CD14-positive monocyte (primary cell): Measurements from ENCODE around the gene GALNT17. TPM values are rescaled to one million over a fixed set of nuclear protein-coding genes. Genes with fewer than 3 reads are reported as not detected.

Experiments used
- DNase-seq, 3 donors: peaks; one replicate each; pipeline ENCODE4 v3.0.0-alpha.2; 2011 to 2022
- H2AFZ ChIP-seq: 2 replicates; pipeline ENCODE4 v1.6.0; 2012; ENCODE audit warnings: mild to moderate bottlenecking, low read depth, low read length, inconsistent platforms; ENCODE audit not compliant: insufficient read depth, poor library complexity, severe bottlenecking
- H3K27ac ChIP-seq, 2 donors: 1 replicate in 1 of 2; 2 replicates in 1 of 2; pipeline ENCODE4 v1.5.1; 2012 to 2013; ENCODE audit warnings: low read length in 2 of 2, control low read depth in 1 of 2, inconsistent platforms in 1 of 2, low read depth in 1 of 2, mild to moderate bottlenecking in 1 of 2
- H3K27me3 ChIP-seq, 2 donors: one replicate each; pipeline versions ENCODE4 v1.6.0 to v1.6.1; 2011 to 2013; ENCODE audit warnings: low read length in 2 of 2; ENCODE audit not compliant: control insufficient read depth in 2 of 2, insufficient read depth in 2 of 2
- H3K36me3 ChIP-seq, 2 donors: replicated peaks in 1 of 2; 1 replicate in 1 of 2; 2 replicates in 1 of 2; pipeline versions ENCODE4 v1.5.1 to v1.6.1; 2012 to 2013; ENCODE audit warnings: low read length in 2 of 2, control low read depth in 1 of 2, inconsistent platforms in 1 of 2, mild to moderate bottlenecking in 1 of 2; ENCODE audit not compliant: insufficient read depth in 2 of 2, control insufficient read depth in 1 of 2
- H3K4me1 ChIP-seq, 2 donors: 1 replicate in 1 of 2; 2 replicates in 1 of 2; pipeline versions ENCODE4 v1.5.1 to v1.6.1; 2012 to 2013; ENCODE audit warnings: low read length in 2 of 2, control low read depth in 1 of 2, inconsistent platforms in 1 of 2, mild to moderate bottlenecking in 1 of 2, moderate library complexity in 1 of 2; ENCODE audit not compliant: insufficient read depth in 2 of 2, control insufficient read depth in 1 of 2
- H3K4me2 ChIP-seq: replicated peaks from 2 replicates; pipeline ENCODE3; 2012; ENCODE audit warnings: low read length, moderate library complexity, mild to moderate bottlenecking; ENCODE audit not compliant: poor library complexity, severe bottlenecking; ENCODE audit errors: extremely low read depth
- H3K4me3 ChIP-seq, 3 experiments: fragments of 200-600 bp in 1 of 3; sonication (generic) in 1 of 3; replicated peaks in 1 of 3; 1 replicate in 2 of 3; 2 replicates in 1 of 3; pipeline ENCODE4 v1.5.1; 2011 to 2013; ENCODE audit warnings: low read length in 3 of 3, mild to moderate bottlenecking in 3 of 3, control low read depth in 2 of 3, low read depth in 2 of 3, inconsistent platforms in 1 of 3, moderate library complexity in 1 of 3
- H3K79me2 ChIP-seq: 2 replicates; pipeline ENCODE4 v1.6.0; 2012; ENCODE audit warnings: mild to moderate bottlenecking, control low read depth, inconsistent platforms, low read length, moderate library complexity; ENCODE audit not compliant: insufficient read depth
- H3K9ac ChIP-seq: 2 replicates; pipeline ENCODE4 v1.6.0; 2017; ENCODE audit warnings: low read length, mild to moderate bottlenecking; ENCODE audit not compliant: insufficient read depth, poor library complexity, severe bottlenecking
- H3K9me3 ChIP-seq, 2 donors: replicated peaks in 1 of 2; 1 replicate in 1 of 2; 2 replicates in 1 of 2; pipeline versions ENCODE4 v1.5.1 to v1.6.1; 2012 to 2013; ENCODE audit warnings: low read length in 2 of 2, control low read depth in 1 of 2; ENCODE audit not compliant: control insufficient read depth in 1 of 2, insufficient read depth in 1 of 2
- H4K20me1 ChIP-seq: 2 replicates; pipeline ENCODE4 v1.6.0; 2012; ENCODE audit warnings: mild to moderate bottlenecking, low read length, control low read depth, moderate library complexity; ENCODE audit not compliant: insufficient read depth
- H3K27ac Mint-ChIP-seq, 7 donors: one replicate each; pipeline ENCODE4 v1.8.0; 2020; ENCODE audit warnings: mild to moderate bottlenecking in 7 of 7, mixed read lengths in 7 of 7, moderate library complexity in 6 of 7, inconsistent platforms in 2 of 7
- H3K27me3 Mint-ChIP-seq, 3 donors: one replicate each; pipeline ENCODE4 v1.8.0; 2021 to 2022; ENCODE audit warnings: low read depth in 3 of 3, mild to moderate bottlenecking in 3 of 3, mixed read lengths in 3 of 3, moderate library complexity in 3 of 3, inconsistent platforms in 1 of 3
- H3K36me3 Mint-ChIP-seq, 2 donors: one replicate each; pipeline ENCODE4 v1.8.0; 2020; ENCODE audit warnings: mixed read lengths in 2 of 2, inconsistent platforms in 1 of 2, mild to moderate bottlenecking in 1 of 2
- H3K4me1 Mint-ChIP-seq: one replicate; pipeline ENCODE4 v1.8.0; 2020; ENCODE audit warnings: mild to moderate bottlenecking, mixed read lengths
- H3K4me3 Mint-ChIP-seq, 2 donors: one replicate each; pipeline ENCODE4 v1.8.0; 2020; ENCODE audit warnings: mild to moderate bottlenecking in 2 of 2, mixed read lengths in 2 of 2, moderate library complexity in 1 of 2
- H3K9me3 Mint-ChIP-seq, 7 donors: one replicate each; pipeline ENCODE4 v1.8.0; 2020 to 2022; ENCODE audit warnings: mixed read lengths in 7 of 7, mild to moderate bottlenecking in 6 of 7, moderate library complexity in 6 of 7, inconsistent platforms in 2 of 7
- CTCF ChIP-seq: fragments of 200-600 bp; IDR thresholded peaks from one replicate; pipeline ENCODE4 v1.8.0; 2022; ENCODE audit warnings: antibody characterized with exemption, mild to moderate bottlenecking
- WGBS: methylation state at CpG from one replicate; pipeline ENCODE4 v1.1.5; 2013; ENCODE audit warnings: missing lambda C conversion rate; ENCODE audit not compliant: insufficient coverage; 5-methylcytosine and 5-hydroxymethylcytosine counted together
- intact Hi-C, 2 donors: fragments of 100-400 bp; cut with micrococcal nuclease; formaldehyde crosslinking; loops; one replicate each; pipeline versions ENCODE4 v1.15.0 to v1.15.1; 2023
- polyA plus RNA-seq, 3 donors: library from polyadenylated mRNA; depleted of rRNA in 1 of 3; unstranded in 2 of 3; stranded (reverse) in 1 of 3; fragments of 300-500 nt in 2 of 3; fragments of >200 nt in 1 of 3; fragmentation: Illumina TruSeq in 2 of 3; gene quantifications; 1 replicate in 2 of 3; 2 replicates in 1 of 3; pipeline ENCODE4 v1.2.3, GENCODE V29; 2012 to 2021

GALNT17 gene
- polyA plus RNA-seq, 3 donors, result not detected

GRCh38 chr7:71135116-71135515, 3.2 kb downstream of the GALNT17 start:
- Mint-ChIP-seq H3K4me1 (no peaks in the 10 kb centered on the region), H3K27me3 (peaks cover 25 to 36% (median 35%) of the 10 kb centered on the region in 3 donors), H3K9me3 (peaks cover 1 to 16% (median 10%) of the 10 kb centered on the region in 7 donors), H3K4me3 (no peak overlapping the region), H3K27ac (no peak overlapping the region), H3K36me3 (no peaks in the 10 kb centered on the region)
- Histone ChIP-seq H3K27ac (no peak overlapping the region), H3K9ac (no peak overlapping the region), H3K4me1 (no peaks in the 10 kb centered on the region), H3K4me3 (no peak overlapping the region), H3K4me2 (no peak overlapping the region), H3K79me2 (no peaks in the 10 kb centered on the region), H3K9me3 (peaks cover 4% of the 10 kb centered on the region in 2 donors), H2AFZ (no peak overlapping the region), H3K27me3 (peaks cover 13 to 25% of the 10 kb centered on the region in 2 donors), H3K36me3 (no peaks in the 10 kb centered on the region), H4K20me1 (no peaks in the 10 kb centered on the region)
- no peak for TF ChIP-seq CTCF
- WGBS, result 74% methylated on average over 2 of the region's 4 CpGs
- DNase-seq, result no peak
- intact Hi-C loops, result no loop called here

GRCh38 chr7:71135663-71136062, 3.7 kb downstream of the GALNT17 start:
- H3K27me3 ChIP-seq, result peaks cover 9 to 20% of the 10 kb centered on the region in 2 donors
- Mint-ChIP-seq H3K4me1 (no peaks in the 10 kb centered on the region), H3K36me3 (no peaks in the 10 kb centered on the region), H3K4me3 (no peak overlapping the region), H3K27ac (no peak overlapping the region), H3K27me3 (peaks cover 19 to 31% (median 30%) of the 10 kb centered on the region in 3 donors), H3K9me3 (peaks cover 1 to 16% (median 10%) of the 10 kb centered on the region in 7 donors)
- WGBS, result 64% methylated on average over 3 of the region's 4 CpGs
- intact Hi-C loops, result no loop called here
- no peaks in the 10 kb centered on the region for H3K36me3 ChIP-seq
- H3K79me2 ChIP-seq, result no peaks in the 10 kb centered on the region
- no peaks in the 10 kb centered on the region for H3K4me1 ChIP-seq
- no peak overlapping the region for H3K9ac ChIP-seq
- no peak overlapping the region for H3K27ac ChIP-seq
- peaks cover 4% of the 10 kb centered on the region in 2 donors for H3K9me3 ChIP-seq
- H3K4me3 ChIP-seq, result no peak overlapping the region
- no peak for DNase-seq
- no peak overlapping the region for H3K4me2 ChIP-seq
- no peaks in the 10 kb centered on the region for H4K20me1 ChIP-seq
- no peak for TF ChIP-seq CTCF
- no peak overlapping the region for H2AFZ ChIP-seq
